ENCODE data around the gene CENPO. TPM values are rescaled to one million over a fixed set of nuclear protein-coding genes. Genes with fewer than 3 reads are reported as not detected.

The CENPO gene
- total RNA-seq, 1 experiment from 2014 or later = 14.9 TPM

DNA sequence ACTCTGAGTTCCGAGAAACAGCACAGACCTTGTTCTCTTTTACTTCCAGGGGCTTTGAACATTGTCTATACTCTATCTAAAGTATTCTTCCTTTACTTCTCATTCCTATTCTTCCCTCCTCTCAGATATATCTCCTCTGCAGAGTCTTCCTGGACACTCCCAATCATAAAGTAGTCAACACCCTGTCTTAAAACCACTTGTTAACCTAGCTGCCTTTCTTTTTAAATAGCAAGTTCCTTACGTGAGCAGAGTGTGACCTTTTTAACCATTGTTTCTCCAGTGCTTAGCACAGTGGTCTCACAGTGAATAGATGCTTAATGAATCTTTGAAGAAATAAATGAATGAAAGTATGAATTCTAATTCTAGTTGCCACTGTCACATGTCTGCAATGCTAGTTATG is 47.4 kb upstream of the CENPO start:
- H3K4me3 Mint-ChIP-seq (ENCODE audit: unreplicated experiment) = no peak overlapping the region
- peaks cover 9% of the 10 kb centered on the region for H3K36me3 Mint-ChIP-seq (ENCODE audit: insufficient read depth, unreplicated experiment)
- TF ChIP-seq, protein P1, sequence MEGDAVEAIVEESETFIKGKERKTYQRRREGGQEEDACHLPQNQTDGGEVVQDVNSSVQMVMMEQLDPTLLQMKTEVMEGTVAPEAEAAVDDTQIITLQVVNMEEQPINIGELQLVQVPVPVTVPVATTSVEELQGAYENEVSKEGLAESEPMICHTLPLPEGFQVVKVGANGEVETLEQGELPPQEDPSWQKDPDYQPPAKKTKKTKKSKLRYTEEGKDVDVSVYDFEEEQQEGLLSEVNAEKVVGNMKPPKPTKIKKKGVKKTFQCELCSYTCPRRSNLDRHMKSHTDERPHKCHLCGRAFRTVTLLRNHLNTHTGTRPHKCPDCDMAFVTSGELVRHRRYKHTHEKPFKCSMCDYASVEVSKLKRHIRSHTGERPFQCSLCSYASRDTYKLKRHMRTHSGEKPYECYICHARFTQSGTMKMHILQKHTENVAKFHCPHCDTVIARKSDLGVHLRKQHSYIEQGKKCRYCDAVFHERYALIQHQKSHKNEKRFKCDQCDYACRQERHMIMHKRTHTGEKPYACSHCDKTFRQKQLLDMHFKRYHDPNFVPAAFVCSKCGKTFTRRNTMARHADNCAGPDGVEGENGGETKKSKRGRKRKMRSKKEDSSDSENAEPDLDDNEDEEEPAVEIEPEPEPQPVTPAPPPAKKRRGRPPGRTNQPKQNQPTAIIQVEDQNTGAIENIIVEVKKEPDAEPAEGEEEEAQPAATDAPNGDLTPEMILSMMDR (IDR thresholded peaks at IDR 0.05; ENCODE audit: unreplicated experiment) = no peak
- DNase-seq (ENCODE audit: unreplicated experiment) = no peak
- no peaks in the 10 kb centered on the region for H3K27me3 Mint-ChIP-seq (ENCODE audit: insufficient read depth, unreplicated experiment)
- no peaks in the 10 kb centered on the region for H3K4me1 Mint-ChIP-seq (ENCODE audit: insufficient read depth, unreplicated experiment)
- H3K27ac Mint-ChIP-seq (ENCODE audit: low read depth, unreplicated experiment) = no peak overlapping the region
- POLR2A ChIA-PET = no interaction called here
- CTCF ChIA-PET = no interaction called here
- H3K9me3 Mint-ChIP-seq (ENCODE audit: unreplicated experiment) = no peaks in the 10 kb centered on the region
- intact Hi-C loops (cut with micrococcal nuclease) = no loop called here
- no TSS peak for BruUV-seq (replicated peaks)

DNA sequence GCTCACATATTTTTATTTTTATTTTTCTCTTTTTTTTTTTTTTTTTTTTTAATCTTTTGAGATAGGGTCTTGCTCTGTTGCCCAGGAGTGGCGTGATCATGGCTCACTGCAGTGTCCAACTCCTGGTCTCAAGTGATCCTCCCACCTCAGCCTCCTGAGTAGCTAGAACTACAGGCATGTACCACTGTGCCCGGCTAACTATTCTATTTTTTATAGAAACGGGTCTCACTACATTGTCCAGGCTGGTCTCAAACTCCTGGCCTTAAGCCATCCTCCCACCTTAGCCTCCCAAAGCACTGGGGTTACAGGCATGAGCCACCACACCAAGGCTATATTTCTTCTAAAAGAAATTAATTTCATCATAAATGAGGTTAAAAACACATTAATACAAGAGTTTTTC is 45.9 kb upstream of the CENPO start:
- no peak overlapping the region for H3K27ac Mint-ChIP-seq (ENCODE audit: low read depth, unreplicated experiment)
- intact Hi-C loops (cut with micrococcal nuclease) = no loop called here
- ChIA-PET POLR2A (no interaction called here), CTCF (interaction anchor here (1.0 to 1.2 kb wide), 2 partner anchors 18 to 31 kb away, joined by 3 to 4 read pairs; no protein-coding TSS in a partner anchor)
- no peaks in the 10 kb centered on the region for H3K27me3 Mint-ChIP-seq (ENCODE audit: insufficient read depth, unreplicated experiment)
- peaks cover 7% of the 10 kb centered on the region for H3K36me3 Mint-ChIP-seq (ENCODE audit: insufficient read depth, unreplicated experiment)
- TF ChIP-seq, protein P1 (IDR thresholded peaks at IDR 0.05; ENCODE audit: unreplicated experiment) = no peak
- no peak for DNase-seq (ENCODE audit: unreplicated experiment)
- no peaks in the 10 kb centered on the region for H3K9me3 Mint-ChIP-seq (ENCODE audit: unreplicated experiment)
- H3K4me1 Mint-ChIP-seq (ENCODE audit: insufficient read depth, unreplicated experiment) = no peaks in the 10 kb centered on the region
- BruUV-seq (replicated peaks) = no TSS peak
- no peak overlapping the region for H3K4me3 Mint-ChIP-seq (ENCODE audit: unreplicated experiment)

DNA sequence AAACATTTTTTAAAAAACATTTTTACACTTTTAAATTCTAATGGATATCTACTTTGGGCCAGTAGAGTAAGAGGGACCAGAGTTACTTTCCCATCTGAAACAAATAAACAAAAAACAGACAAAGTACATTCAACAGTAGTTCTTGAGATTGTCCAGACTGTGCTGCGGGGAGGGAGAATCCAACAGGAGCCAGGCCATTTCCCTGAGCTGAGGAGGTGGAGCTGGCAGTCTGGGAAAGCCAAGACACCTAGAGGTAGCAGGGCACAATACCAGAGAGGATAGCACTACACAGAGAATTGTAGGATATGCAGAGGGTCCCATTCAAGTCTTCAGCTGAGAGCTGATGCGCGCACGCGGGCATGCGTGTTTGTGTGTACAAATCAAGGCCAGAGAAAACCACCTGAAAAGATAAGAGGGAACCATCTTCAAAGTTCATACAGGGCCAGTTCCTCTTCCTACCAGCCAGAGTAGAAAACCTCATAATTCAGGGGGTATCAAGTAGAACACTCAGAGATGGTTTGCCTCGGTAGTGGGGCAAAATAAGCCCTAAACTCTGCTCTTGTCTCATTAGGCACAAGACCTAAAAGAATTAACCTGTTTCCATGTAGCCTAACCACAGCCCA is 44.0 kb upstream of the CENPO start:
- BruUV-seq (replicated peaks) = no TSS peak
- peaks cover 4% of the 10 kb centered on the region for H3K36me3 Mint-ChIP-seq (ENCODE audit: insufficient read depth, unreplicated experiment)
- POLR2A ChIA-PET = no interaction called here
- DNase-seq (ENCODE audit: unreplicated experiment) = no peak
- TF ChIP-seq, protein P1 (IDR thresholded peaks at IDR 0.05; ENCODE audit: unreplicated experiment) = no peak
- no peaks in the 10 kb centered on the region for H3K4me1 Mint-ChIP-seq (ENCODE audit: insufficient read depth, unreplicated experiment)
- no peaks in the 10 kb centered on the region for H3K9me3 Mint-ChIP-seq (ENCODE audit: unreplicated experiment)
- H3K27ac Mint-ChIP-seq (ENCODE audit: low read depth, unreplicated experiment) = no peak overlapping the region
- CTCF ChIA-PET = no interaction called here
- no peak overlapping the region for H3K4me3 Mint-ChIP-seq (ENCODE audit: unreplicated experiment)
- intact Hi-C loops (cut with micrococcal nuclease) = no loop called here
- no peaks in the 10 kb centered on the region for H3K27me3 Mint-ChIP-seq (ENCODE audit: insufficient read depth, unreplicated experiment)

DNA sequence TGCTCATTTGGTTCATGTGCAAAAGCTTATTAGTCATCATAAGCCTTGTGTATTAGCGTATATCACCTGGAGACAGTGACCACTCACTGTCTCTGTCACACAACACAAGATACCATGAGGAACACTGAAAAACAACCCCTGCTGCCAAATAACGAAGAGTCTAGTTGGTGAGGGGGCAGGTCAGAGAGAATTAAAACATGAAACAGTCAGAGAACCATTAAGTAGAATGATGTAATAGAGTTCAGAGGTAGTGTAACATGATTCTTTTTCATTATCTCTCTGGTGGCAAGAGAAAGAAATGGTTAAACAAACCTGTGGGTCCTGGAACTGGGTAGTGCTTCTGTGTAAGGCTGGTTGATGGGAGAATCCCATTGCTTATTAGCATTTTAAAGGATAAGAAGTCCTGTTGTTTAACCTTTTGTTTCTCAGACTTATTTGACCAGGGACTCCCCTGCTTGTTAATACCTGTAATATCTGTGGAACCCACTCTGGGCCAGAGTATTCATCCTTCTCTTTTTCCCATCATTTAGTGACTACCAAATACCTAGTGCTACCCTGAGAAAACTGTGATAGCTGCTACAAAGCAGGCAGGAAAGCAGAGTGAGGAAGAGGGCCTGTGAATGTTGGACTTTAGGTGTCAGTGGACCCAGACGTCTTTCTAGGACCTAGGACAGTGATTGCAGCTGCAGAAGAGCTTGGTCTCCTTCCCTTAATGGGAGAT is 38.1 kb upstream of the CENPO start:
- no peak overlapping the region for H3K4me3 Mint-ChIP-seq (ENCODE audit: unreplicated experiment)
- BruUV-seq (replicated peaks) = no TSS peak
- no peaks in the 10 kb centered on the region for H3K27me3 Mint-ChIP-seq (ENCODE audit: insufficient read depth, unreplicated experiment)

More for the DNA sequence above, 38.1 kb upstream of the CENPO start:
- Mint-ChIP-seq H3K27ac (ENCODE audit: low read depth, unreplicated experiment) (no peak overlapping the region), H3K36me3 (ENCODE audit: insufficient read depth, unreplicated experiment) (peaks cover 12% of the 10 kb centered on the region), H3K4me1 (ENCODE audit: insufficient read depth, unreplicated experiment) (no peaks in the 10 kb centered on the region), H3K9me3 (ENCODE audit: unreplicated experiment) (no peaks in the 10 kb centered on the region)
- no peak for DNase-seq (ENCODE audit: unreplicated experiment)
- TF ChIP-seq, protein P1 (IDR thresholded peaks at IDR 0.05; ENCODE audit: unreplicated experiment) = no peak
- ChIA-PET POLR2A (no interaction called here), CTCF (interaction anchor here (1.5 kb wide), 1 partner anchor 37 kb away, joined by 3 read pairs; no protein-coding TSS in a partner anchor)
- intact Hi-C loops (cut with micrococcal nuclease) = no loop called here

Data from MCF 10A (cell line).